ENCODE measurements around the gene CGB3.
"Not testable (repeated sequence)": the region's sequence is repeated elsewhere in the genome, so short reads cannot be mapped to it uniquely, and the experiment has no call there.

CGB3 gene

GRCh38 chr19:49042666-49043065 is 18.5 kb upstream of the CGB3 start:
- not testable (repeated sequence) for DNase-seq (ENCODE audit: low read depth in 2 of 2)

- DNase-seq (ENCODE audit: low read depth in 2 of 2), result no peak
Measured at GRCh38 chr19:49042177-49042576, 18.0 kb upstream of the CGB3 start.

- DNase-seq (ENCODE audit: low read depth in 2 of 2), result not testable (repeated sequence)
Measured at GRCh38 chr19:49039736-49040135, 15.6 kb upstream of the CGB3 start.

DNA sequence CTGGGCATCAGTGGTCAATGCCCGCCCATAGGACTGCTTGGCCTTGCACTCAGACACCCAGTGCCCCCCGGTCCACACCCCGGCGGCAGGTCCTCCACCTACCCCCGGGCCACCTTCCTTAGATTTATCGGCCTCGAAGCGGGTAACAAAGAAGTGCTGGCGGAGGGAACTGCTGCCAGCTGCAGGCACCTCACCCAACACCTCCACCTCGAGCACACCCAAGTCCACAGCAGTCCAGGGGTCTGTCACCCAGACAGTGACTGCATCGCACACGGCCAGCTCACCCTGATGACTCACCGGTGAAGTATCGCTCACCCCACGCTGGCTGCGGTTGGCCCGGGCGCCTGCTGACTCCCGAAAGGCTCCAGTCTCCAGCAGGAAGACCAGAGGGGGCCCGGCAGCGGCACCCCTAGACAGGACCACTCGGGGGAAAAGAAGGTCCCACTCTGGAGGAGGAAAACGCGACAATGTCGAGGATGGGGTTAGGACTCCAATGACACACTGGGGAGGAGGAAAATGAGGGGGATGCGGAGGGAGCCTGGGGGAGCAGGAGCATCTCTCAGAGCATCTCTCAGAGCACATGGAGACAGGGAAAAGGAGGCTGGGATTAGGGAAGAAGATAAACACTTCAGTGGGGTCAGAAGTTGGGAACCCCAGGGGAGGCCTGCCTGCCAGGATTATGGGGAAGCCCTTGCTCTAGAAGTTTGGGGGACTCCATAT is 14.6 kb upstream of the CGB3 start:
- DNase-seq (ENCODE audit: low read depth in 2 of 2), result not testable (repeated sequence)

DNA sequence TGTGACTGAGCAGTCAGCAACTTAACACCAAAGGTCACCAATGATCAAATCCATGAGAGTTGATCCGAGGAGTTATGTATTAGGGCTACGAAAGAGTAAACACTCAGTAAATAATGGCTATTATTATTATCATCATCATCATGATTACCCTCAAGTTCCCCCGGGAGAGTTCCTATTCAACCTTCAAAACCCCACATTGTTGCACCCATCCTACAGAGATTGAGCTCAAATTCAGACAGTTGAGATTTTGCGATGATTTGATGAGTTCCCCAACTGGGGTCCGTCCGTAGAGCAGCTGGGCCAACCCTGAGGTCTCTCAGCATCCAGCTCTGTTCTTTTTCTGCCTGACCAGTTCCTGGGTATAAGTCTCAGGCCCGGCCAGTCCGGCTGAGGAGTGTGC is 14.0 kb upstream of the CGB3 start:
- DNase-seq (ENCODE audit: low read depth in 2 of 2), result not testable (repeated sequence)

- peak; percentile 48 to 62 for DNase-seq (ENCODE audit: low read depth in 2 of 2)
Measured at GRCh38 chr19:49036815-49037214, 12.7 kb upstream of the CGB3 start, which contains the start of gene CGB1. Gene CGB1, minus strand, starts transcription at chr19:49036895. Its CDS starts 184 bp downstream, at chr19:49036711.

DNA sequence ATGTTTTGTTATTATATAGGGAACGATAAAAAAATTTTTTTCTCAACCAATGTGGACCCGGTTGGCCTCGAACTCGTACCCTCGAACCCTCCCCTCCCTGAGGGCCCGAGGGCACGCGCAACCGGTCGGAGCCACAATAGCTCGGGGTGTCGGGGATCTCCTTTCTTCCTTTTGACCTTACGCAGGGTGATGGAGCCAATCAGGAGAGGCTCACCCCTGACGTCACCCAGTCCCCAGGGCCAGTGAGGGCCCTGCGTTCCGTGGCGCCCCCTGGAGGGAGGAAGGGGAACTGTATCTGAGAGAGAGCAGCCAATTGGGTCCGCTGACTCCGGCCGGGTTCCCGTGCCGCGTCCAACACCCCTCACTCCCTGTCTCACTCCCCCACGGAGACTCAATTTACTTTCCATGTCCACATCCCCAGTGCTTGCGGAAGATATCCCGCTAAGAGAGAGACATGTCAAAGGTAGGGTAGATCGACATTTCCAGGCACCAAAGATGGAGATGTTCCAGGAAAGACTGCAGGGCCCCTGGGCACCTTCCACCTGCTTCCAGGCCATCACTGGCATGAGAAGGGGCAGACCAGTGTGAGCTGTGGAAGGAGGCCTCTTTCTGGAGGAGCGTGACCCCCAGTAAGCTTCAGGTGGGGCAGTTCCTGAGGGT is 7.6 kb upstream of the CGB3 start, which contains the start of gene CGB2:
TSS of gene CGB2 (plus strand) at position 249 of the 660 bp plus-strand sequence. CDS start at position 455, 206 bp downstream.
- DNase-seq (ENCODE audit: low read depth in 2 of 2), result peak; percentile 65 to 79

- DNase-seq (ENCODE audit: low read depth in 2 of 2), result not testable (repeated sequence)
Measured at GRCh38 chr19:49030323-49030722, 6.2 kb upstream of the CGB3 start.

- not testable (repeated sequence) for DNase-seq (ENCODE audit: low read depth in 2 of 2)
Measured at GRCh38 chr19:49029749-49030148, 5.6 kb upstream of the CGB3 start.

- not testable (repeated sequence) for DNase-seq (ENCODE audit: low read depth in 2 of 2)
Measured at GRCh38 chr19:49028686-49029085, 4.6 kb upstream of the CGB3 start.

- not testable (repeated sequence) for DNase-seq (ENCODE audit: low read depth in 2 of 2)
Measured at GRCh38 chr19:49025599-49025998, 1.5 kb upstream of the CGB3 start.

DNA sequence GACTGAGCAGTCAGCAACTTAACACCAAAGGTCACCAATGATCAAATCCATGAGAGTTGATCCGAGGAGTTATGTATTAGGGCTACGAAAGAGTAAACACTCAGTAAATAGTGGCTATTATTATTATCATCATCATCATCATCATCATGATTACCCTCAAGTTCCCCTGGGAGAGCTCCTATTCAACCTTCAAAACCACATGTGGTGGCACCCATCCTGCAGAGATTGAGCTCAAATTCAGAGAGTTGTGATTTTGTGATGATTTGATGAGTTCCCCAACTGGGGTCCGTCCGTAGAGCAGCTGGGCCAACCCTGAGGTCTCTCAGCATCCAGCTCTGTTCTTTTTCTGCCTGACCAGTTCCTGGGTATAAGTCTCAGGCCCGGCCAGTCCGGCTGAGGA is 955 bp upstream of the CGB3 start:
- DNase-seq (ENCODE audit: low read depth in 2 of 2), result not testable (repeated sequence)

GRCh38 chr19:49022116-49022515 is 2.0 kb downstream of the CGB3 start:
- DNase-seq (ENCODE audit: low read depth in 2 of 2), result no peak

DNA sequence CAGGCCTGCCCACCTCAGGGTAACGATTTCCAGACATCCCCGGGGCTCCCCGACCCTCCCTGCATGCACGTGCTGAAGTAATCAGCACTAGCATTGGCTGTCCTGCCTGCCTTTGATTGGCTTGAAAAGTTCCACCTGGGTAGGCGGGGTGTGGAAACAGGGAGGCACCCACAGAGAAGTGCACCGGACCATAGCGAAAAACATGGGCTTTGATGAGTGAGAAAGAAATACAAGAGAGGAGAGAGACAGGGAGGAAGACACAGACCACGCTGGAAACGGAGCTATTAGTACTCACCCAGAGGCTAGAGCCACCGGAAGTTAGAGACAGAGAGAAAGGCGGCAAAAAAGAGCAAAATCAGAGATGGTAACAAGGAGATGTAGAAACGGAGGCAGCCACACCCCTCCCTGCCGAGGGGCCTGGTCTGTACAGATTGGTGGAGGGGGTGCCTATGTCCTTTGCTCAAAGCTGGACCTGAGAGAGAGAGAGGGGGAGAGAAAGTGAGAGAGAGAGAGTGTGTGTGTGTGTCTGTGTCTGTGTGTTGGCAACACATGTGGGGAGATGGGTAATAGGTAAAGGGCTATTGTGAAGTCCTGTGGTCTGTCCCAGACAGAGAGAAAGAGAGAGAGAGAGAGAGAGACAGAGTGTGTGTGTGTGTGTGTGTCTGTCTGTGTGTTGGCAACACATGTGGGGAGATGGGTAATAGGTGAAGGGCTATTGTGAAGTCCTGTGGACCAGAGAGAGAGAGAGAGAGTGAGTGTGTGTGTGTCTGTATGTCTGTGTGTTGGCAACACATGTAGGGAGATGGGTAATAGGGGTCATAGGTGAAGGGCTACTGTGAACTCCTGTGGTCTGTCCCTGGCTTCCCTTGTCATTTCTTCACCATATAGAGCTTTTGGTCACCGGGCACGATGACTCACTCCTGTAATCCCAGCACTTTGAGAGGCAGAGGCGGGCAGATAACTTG is 2.9 kb downstream of the CGB3 start:
- no peak for DNase-seq (ENCODE audit: low read depth in 2 of 2)

- DNase-seq (ENCODE audit: low read depth in 2 of 2), result no peak
Measured at GRCh38 chr19:49020342-49020741, 3.8 kb downstream of the CGB3 start.

- peak; percentile 47 to 65 for DNase-seq (ENCODE audit: low read depth in 2 of 2)
Measured at GRCh38 chr19:49019242-49019932, 4.7 kb downstream of the CGB3 start.

GRCh38 chr19:49018388-49019241 is 5.5 kb downstream of the CGB3 start:
- DNase-seq (ENCODE audit: low read depth in 2 of 2), result not testable (repeated sequence)

- peak; percentile 37 to 57 for DNase-seq (ENCODE audit: low read depth in 2 of 2)
Measured at GRCh38 chr19:49017666-49018351, 6.3 kb downstream of the CGB3 start.

- DNase-seq (ENCODE audit: low read depth in 2 of 2), result no peak
Measured at GRCh38 chr19:49017041-49017665, 7.0 kb downstream of the CGB3 start, which contains the start of gene LHB. Gene LHB, minus strand, starts transcription at chr19:49017091. Its CDS starts 10 bp downstream, at chr19:49017081.
